HepG2 (cell line): ENCODE data around the gene SLC1A4. TPM values are rescaled to one million over a fixed set of nuclear protein-coding genes. Genes with fewer than 3 reads are reported as not detected.

Experiments used
- CBX1 ChIP-seq: IDR thresholded peaks from one replicate; pipeline ENCODE4 v1.6.1; 2016; ENCODE audit warnings: antibody characterized with exemption, low read depth
- CENPBD1 ChIP-seq: sonication (generic); formaldehyde crosslinking; IDR thresholded peaks from 2 replicates; pipeline ENCODE4 v1.8.0; 2022; ENCODE audit warnings: missing genetic modification reagents, low read depth, mild to moderate bottlenecking, borderline replicate concordance
- HNRNPH1 ChIP-seq: fragments of 200-400 bp; formaldehyde crosslinking; optimal IDR thresholded peaks from 2 replicates; pipeline ENCODE3; 2017; ENCODE audit warnings: mild to moderate bottlenecking, low read depth, low read length
- IKZF5 ChIP-seq: IDR thresholded peaks from 2 replicates; pipeline ENCODE4 v1.6.1; 2018; ENCODE audit warnings: missing genetic modification reagents, mild to moderate bottlenecking, missing compliant biosample characterization
- NBN ChIP-seq: fragments of 450-650 bp; conservative IDR thresholded peaks from 2 replicates; pipeline ENCODE4 v1.6.1; 2017
- NFE2L2 ChIP-seq: fragments of 150-350 bp; IDR thresholded peaks from 2 replicates; pipeline ENCODE4 v1.6.1; 2014; ENCODE audit warnings: low read length
- PHF5A ChIP-seq: IDR thresholded peaks from one replicate; pipeline ENCODE4 v1.6.1; 2018; ENCODE audit warnings: low read depth, missing genetic modification reagents; ENCODE audit not compliant: unreplicated experiment
- RXRA ChIP-seq: sonication (generic); formaldehyde crosslinking; IDR thresholded peaks from 2 replicates; pipeline ENCODE4 v1.5.1; 2020; ENCODE audit warnings: missing genetic modification reagents
- SALL1 ChIP-seq: sonication (generic); formaldehyde crosslinking; IDR thresholded peaks from 2 replicates; pipeline ENCODE4 v1.8.0; 2022; ENCODE audit warnings: mild to moderate bottlenecking, missing genetic modification reagents
- TEAD3 ChIP-seq: optimal IDR thresholded peaks from 2 replicates; pipeline ENCODE3; 2016; ENCODE audit warnings: borderline replicate concordance
- ZNF10 ChIP-seq: sonication (generic); formaldehyde crosslinking; IDR thresholded peaks from 2 replicates; pipeline ENCODE4 v1.4.0; 2020; ENCODE audit warnings: mild to moderate bottlenecking, low read depth, missing genetic modification reagents, borderline replicate concordance
- ZNF224 ChIP-seq: sonication (generic); formaldehyde crosslinking; IDR thresholded peaks from 2 replicates; pipeline ENCODE4 v1.5.0; 2020; ENCODE audit warnings: mild to moderate bottlenecking, missing genetic modification reagents
- ZNF605 ChIP-seq: sonication (generic); formaldehyde crosslinking; IDR thresholded peaks from 2 replicates; pipeline ENCODE4 v1.8.0; 2022; ENCODE audit warnings: mild to moderate bottlenecking, missing genetic modification reagents
- ZNF629 ChIP-seq: sonication (generic); formaldehyde crosslinking; conservative IDR thresholded peaks from 2 replicates; pipeline ENCODE4 v1.5.0; 2020; ENCODE audit warnings: missing genetic modification reagents
- ZSCAN29 ChIP-seq: sonication (generic); formaldehyde crosslinking; conservative IDR thresholded peaks from 2 replicates; pipeline ENCODE4 v1.4.0; 2020; ENCODE audit warnings: mild to moderate bottlenecking, missing genetic modification reagents
- polyA plus RNA-seq, 8 experiments: library from polyadenylated mRNA; depleted of rRNA in 3 of 8; stranded (reverse) in 7 of 8; unstranded in 1 of 8; fragments of >200 nt; fragmentation: Illumina TruSeq in 4 of 8; extraction: Trizol in 4 of 8; gene quantifications; 2 replicates each; pipeline versions ENCODE4 v1.2.1 to v1.2.3, GENCODE V29; 2011 to 2016; ENCODE audit warnings: low read depth in 4 of 8, missing spikeins in 1 of 8, mixed read lengths in 1 of 8; ENCODE audit not compliant: insufficient read depth in 1 of 8
- total RNA-seq, 5 experiments: library from RNA; depleted of rRNA; stranded (reverse); fragments of >200 nt; fragmentation: Illumina TruSeq; extraction: Trizol; gene quantifications; 2 replicates each; pipeline ENCODE4 v1.2.3, GENCODE V29; 2016; ENCODE audit warnings: low read depth in 1 of 5
- TF ChIP-seq, protein P1 (sequence below): sonication (generic); formaldehyde crosslinking; IDR thresholded peaks from 2 replicates; pipeline ENCODE4 v1.8.0; 2022; ENCODE audit warnings: missing genetic modification reagents, mild to moderate bottlenecking, inconsistent platforms, borderline replicate concordance
- TF ChIP-seq, protein P2 (sequence below): sonication (generic); formaldehyde crosslinking; IDR thresholded peaks from 2 replicates; pipeline ENCODE4 v1.4.0; 2020; ENCODE audit warnings: mild to moderate bottlenecking, low read depth, missing genetic modification reagents
- TF ChIP-seq, protein P3 (sequence below): sonication (generic); formaldehyde crosslinking; IDR thresholded peaks from 2 replicates; pipeline ENCODE4 v1.4.0; 2020; ENCODE audit warnings: missing genetic modification reagents, borderline replicate concordance

SLC1A4 gene
- total and polyA plus RNA-seq, 2 of the 13 experiments (the other 11 are each of a cell fraction or from before 2014, with no cell fraction given), result 21.0 to 39.6 TPM

DNA sequence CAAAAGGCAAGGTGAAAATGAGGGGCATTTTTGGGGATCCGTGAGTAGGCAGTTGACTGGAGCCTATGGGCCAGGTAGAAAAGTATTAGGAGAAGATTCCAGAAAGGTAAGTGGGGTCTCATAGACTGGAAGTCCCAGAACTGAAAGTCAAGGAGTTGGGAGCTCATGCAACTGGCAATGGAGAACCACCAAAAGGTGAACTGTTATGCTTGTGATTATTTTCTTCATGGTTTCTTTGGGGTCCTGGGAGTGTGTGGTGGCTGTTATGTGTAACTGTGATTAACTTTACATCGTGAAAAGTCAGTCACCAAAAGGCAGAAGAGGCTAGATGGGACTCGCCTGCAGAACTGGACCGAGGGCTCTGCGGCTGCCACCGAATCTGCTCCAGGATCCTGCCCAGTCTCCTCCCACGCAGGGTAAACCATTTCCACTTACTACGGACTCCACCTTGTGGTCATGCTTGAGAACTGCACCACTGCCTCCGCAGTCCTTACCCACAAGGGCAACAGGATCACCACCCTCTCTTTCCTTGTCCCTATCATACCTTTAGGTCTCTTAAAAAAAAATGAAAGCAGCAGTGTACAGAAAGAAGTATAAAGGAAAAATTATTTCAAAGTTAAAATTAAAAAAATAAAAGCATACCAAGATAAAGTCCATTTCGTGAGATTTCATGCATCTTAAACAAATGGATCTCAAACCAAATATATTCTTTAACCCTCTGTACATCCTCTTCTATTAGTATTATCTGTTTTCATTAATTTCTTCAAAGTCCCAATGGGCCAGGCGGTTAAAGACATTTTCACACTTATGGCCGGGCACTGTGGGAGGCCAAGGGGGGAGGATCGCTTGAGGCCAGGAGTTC, 51.4 kb downstream of the SLC1A4 start (continued):
- TF ChIP-seq CENPBD1 (no peak), ZNF629 (no peak), TEAD3 (peak; percentile 56), HNRNPH1 (no peak), IKZF5 (CRISPR knock-in tag) (peak; percentile 59; the same call in 1 of the 2 replicates), NBN (no peak), SALL1 (CRISPR knock-in tag) (peak; percentile 45), ZSCAN29 (CRISPR knock-in tag) (no peak), ZNF10 (CRISPR knock-in tag) (no peak), PHF5A (CRISPR knock-in tag) (no peak), RXRA (CRISPR knock-in tag) (peak; percentile 11; the same call in 1 of the 2 replicates), ZNF224 (CRISPR knock-in tag) (no peak), CBX1 (no peak), ZNF605 (no peak; the same call in 1 of the 2 replicates), NFE2L2 (peak; percentile 10; the same call in 1 of the 2 replicates)
- TF ChIP-seq, protein P1, sequence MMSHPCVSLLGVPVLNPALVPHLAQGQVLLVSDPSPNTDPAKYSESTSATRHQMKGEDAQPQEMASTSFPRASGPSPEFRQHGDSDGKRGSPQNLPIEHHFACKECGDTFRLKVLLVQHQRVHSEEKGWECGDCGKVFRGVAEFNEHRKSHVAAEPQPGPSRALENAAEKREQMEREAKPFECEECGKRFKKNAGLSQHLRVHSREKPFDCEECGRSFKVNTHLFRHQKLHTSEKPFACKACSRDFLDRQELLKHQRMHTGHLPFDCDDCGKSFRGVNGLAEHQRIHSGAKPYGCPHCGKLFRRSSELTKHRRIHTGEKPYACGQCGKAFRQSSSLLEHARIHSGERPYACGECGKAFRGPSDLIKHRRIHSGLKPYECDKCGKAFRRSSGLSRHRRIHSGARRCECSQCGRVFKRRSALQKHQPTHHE (CRISPR knock-in tag), result no peak
- TF ChIP-seq, protein P2, sequence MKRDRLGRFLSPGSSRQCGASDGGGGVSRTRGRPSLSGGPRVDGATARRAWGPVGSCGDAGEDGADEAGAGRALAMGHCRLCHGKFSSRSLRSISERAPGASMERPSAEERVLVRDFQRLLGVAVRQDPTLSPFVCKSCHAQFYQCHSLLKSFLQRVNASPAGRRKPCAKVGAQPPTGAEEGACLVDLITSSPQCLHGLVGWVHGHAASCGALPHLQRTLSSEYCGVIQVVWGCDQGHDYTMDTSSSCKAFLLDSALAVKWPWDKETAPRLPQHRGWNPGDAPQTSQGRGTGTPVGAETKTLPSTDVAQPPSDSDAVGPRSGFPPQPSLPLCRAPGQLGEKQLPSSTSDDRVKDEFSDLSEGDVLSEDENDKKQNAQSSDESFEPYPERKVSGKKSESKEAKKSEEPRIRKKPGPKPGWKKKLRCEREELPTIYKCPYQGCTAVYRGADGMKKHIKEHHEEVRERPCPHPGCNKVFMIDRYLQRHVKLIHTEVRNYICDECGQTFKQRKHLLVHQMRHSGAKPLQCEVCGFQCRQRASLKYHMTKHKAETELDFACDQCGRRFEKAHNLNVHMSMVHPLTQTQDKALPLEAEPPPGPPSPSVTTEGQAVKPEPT, result no peak
- TF ChIP-seq, protein P3, sequence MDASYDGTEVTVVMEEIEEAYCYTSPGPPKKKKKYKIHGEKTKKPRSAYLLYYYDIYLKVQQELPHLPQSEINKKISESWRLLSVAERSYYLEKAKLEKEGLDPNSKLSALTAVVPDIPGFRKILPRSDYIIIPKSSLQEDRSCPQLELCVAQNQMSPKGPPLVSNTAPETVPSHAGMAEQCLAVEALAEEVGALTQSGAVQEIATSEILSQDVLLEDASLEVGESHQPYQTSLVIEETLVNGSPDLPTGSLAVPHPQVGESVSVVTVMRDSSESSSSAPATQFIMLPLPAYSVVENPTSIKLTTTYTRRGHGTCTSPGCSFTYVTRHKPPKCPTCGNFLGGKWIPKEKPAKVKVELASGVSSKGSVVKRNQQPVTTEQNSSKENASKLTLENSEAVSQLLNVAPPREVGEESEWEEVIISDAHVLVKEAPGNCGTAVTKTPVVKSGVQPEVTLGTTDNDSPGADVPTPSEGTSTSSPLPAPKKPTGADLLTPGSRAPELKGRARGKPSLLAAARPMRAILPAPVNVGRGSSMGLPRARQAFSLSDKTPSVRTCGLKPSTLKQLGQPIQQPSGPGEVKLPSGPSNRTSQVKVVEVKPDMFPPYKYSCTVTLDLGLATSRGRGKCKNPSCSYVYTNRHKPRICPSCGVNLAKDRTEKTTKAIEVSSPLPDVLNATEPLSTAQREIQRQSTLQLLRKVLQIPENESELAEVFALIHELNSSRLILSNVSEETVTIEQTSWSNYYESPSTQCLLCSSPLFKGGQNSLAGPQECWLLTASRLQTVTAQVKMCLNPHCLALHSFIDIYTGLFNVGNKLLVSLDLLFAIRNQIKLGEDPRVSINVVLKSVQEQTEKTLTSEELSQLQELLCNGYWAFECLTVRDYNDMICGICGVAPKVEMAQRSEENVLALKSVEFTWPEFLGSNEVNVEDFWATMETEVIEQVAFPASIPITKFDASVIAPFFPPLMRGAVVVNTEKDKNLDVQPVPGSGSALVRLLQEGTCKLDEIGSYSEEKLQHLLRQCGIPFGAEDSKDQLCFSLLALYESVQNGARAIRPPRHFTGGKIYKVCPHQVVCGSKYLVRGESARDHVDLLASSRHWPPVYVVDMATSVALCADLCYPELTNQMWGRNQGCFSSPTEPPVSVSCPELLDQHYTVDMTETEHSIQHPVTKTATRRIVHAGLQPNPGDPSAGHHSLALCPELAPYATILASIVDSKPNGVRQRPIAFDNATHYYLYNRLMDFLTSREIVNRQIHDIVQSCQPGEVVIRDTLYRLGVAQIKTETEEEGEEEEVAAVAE (CRISPR knock-in tag), result 0 out of 2 replicates have a peak, but pooled peaks have one; percentile 42
